ENCODE measurements around the gene LAMA5. TPM values are rescaled to one million over a fixed set of nuclear protein-coding genes. Genes with fewer than 3 reads are reported as not detected.

LAMA5 gene, protein sequence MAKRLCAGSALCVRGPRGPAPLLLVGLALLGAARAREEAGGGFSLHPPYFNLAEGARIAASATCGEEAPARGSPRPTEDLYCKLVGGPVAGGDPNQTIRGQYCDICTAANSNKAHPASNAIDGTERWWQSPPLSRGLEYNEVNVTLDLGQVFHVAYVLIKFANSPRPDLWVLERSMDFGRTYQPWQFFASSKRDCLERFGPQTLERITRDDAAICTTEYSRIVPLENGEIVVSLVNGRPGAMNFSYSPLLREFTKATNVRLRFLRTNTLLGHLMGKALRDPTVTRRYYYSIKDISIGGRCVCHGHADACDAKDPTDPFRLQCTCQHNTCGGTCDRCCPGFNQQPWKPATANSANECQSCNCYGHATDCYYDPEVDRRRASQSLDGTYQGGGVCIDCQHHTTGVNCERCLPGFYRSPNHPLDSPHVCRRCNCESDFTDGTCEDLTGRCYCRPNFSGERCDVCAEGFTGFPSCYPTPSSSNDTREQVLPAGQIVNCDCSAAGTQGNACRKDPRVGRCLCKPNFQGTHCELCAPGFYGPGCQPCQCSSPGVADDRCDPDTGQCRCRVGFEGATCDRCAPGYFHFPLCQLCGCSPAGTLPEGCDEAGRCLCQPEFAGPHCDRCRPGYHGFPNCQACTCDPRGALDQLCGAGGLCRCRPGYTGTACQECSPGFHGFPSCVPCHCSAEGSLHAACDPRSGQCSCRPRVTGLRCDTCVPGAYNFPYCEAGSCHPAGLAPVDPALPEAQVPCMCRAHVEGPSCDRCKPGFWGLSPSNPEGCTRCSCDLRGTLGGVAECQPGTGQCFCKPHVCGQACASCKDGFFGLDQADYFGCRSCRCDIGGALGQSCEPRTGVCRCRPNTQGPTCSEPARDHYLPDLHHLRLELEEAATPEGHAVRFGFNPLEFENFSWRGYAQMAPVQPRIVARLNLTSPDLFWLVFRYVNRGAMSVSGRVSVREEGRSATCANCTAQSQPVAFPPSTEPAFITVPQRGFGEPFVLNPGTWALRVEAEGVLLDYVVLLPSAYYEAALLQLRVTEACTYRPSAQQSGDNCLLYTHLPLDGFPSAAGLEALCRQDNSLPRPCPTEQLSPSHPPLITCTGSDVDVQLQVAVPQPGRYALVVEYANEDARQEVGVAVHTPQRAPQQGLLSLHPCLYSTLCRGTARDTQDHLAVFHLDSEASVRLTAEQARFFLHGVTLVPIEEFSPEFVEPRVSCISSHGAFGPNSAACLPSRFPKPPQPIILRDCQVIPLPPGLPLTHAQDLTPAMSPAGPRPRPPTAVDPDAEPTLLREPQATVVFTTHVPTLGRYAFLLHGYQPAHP (N-terminal part only)
- polyA plus RNA-seq (2013, experiment 1 of 2), result 39.1 TPM
- polyA plus RNA-seq (2013, experiment 2 of 2), result 37.2 TPM

DNA sequence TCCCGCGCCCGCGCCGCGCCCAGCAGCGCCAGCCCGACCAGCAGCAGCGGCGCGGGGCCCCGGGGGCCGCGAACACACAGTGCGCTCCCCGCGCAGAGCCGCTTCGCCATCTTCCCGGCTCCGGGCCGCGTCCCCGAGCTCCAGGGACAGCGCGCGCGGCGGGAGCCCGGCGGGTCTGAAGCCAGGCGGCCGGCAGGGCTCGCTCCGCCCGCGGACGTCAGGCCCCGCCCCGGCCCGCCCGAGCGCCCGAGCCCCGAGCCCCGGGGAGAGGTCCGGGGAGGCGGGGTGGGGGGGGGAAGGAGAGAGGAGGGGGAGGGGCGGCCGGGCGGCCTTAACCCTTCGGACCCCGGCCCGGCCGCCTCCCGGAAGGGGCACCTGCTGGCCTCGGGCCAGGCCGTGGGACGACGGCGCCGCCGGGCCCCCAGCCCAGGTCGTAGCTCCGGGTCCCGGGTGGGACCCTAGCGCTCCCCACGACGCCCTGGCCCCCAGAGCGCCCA is at the start of gene LAMA5:
Gene LAMA5 (minus strand): TSS at position 177 of the 497 bp plus-strand sequence. CDS start 67 bp downstream, at position 110.
- peaks cover 11% of the 10 kb centered on the region for H3K79me1 ChIP-seq (ENCODE audit: low read length)
- no peak within 1 kb of the TSS for H4K8ac ChIP-seq (ENCODE audit: low read depth, low read length)
- H2BK15ac ChIP-seq (replicated peaks; ENCODE audit: low read depth), result peak within 1 kb of the TSS; percentile 25
- no peak within 1 kb of the TSS for H2AK5ac ChIP-seq (ENCODE audit: low read length)
- H4K5ac ChIP-seq (ENCODE audit: low read length), result no peak within 1 kb of the TSS
- H3K4me1 ChIP-seq (ENCODE audit: control insufficient read depth, low read depth, low read length), result peaks cover 10% of the 10 kb centered on the region
- no peaks in the 10 kb centered on the region for H3K36me3 ChIP-seq (ENCODE audit: control insufficient read depth, insufficient read depth, low read length)
- WGBS (ENCODE audit: extremely low coverage, insufficient coverage, low lambda C conversion rate), result no CpG with 5 or more reads among the region's 70 CpGs
- peak within 1 kb of the TSS; percentile 41 for H2BK5ac ChIP-seq (ENCODE audit: low read length)
- peak within 1 kb of the TSS; percentile 70 for H3K4me3 ChIP-seq (ENCODE audit: low read length)
- peak within 1 kb of the TSS; percentile 82 for H3K27ac ChIP-seq (ENCODE audit: low read depth, low read length)
- peak; percentile 70 for DNase-seq
- peak within 1 kb of the TSS; percentile 88 for H3K9ac ChIP-seq (ENCODE audit: low read length)
- H3K4me2 ChIP-seq (ENCODE audit: low read length), result peak within 1 kb of the TSS; percentile 87
- peak within 1 kb of the TSS; percentile 86 for H3K4ac ChIP-seq (ENCODE audit: low read depth, low read length)
- H3K79me2 ChIP-seq (ENCODE audit: control insufficient read depth, insufficient read depth, low read length), result peaks cover 21% of the 10 kb centered on the region
- peak within 1 kb of the TSS; percentile 97 for H3K23ac ChIP-seq (ENCODE audit: low read length)
- peak within 1 kb of the TSS; percentile 51 for H2BK120ac ChIP-seq (ENCODE audit: low read depth, low read length)
- H3K27me3 ChIP-seq (ENCODE audit: insufficient read depth, low read length, poor library complexity), result no peaks in the 10 kb centered on the region
- H3K18ac ChIP-seq (ENCODE audit: low read length), result peak within 1 kb of the TSS; percentile 88
- H3K56ac ChIP-seq (ENCODE audit: low read length), result peak within 1 kb of the TSS; percentile 88

DNA sequence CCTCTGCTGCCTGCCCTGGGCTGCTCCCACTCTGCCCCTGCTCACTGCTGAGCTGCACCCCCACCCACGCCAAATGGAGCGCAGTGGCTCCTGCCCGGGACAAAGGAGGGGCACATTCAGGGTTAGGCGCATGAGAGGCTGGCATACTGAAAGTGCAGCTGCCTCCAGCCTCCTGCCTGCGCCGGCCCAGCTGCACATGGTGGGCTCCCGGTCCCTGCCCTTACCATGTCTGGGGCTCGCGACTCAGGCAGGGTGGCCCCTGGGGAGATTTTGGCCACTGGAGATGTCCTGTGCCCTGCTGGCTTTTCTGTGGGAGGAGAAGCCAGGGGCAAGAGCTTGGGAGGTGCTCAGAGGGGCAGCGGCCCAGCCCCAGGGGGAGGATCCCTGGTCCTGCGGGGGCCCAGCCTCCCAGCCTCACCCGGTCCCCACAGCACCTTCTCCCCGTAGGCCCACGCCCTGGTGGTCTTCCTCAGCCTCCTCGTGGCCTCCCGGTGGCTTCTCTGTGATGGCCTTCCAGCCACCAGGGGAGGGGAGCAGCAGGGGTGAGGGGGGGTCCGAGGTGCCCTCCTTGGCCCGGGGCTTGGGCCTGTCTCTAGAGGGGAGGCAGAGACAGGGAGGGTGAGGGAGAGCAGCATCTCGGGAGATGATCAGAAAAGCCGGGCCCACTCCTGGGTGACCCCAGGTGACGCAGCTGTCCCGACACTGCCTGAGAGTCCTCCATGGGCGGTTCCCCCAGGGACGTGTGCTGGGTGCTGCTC is 48.4 kb upstream of the LAMA5 start:
- no peak overlapping the region for H3K4me3 ChIP-seq (ENCODE audit: low read length)
- no peak overlapping the region for H2BK5ac ChIP-seq (ENCODE audit: low read length)
- H3K18ac ChIP-seq (ENCODE audit: low read length), result no peak overlapping the region
- H3K27me3 ChIP-seq (ENCODE audit: insufficient read depth, low read length, poor library complexity), result no peaks in the 10 kb centered on the region
- H2BK120ac ChIP-seq (ENCODE audit: low read depth, low read length), result no peak overlapping the region
- no peak overlapping the region for H3K4me2 ChIP-seq (ENCODE audit: low read length)
- H3K27ac ChIP-seq (ENCODE audit: low read depth, low read length), result no peak overlapping the region
- H3K36me3 ChIP-seq (ENCODE audit: control insufficient read depth, insufficient read depth, low read length), result no peaks in the 10 kb centered on the region
- H3K9ac ChIP-seq (ENCODE audit: low read length), result no peak overlapping the region
- H2AK5ac ChIP-seq (ENCODE audit: low read length), result no peak overlapping the region
- H3K56ac ChIP-seq (ENCODE audit: low read length), result no peak overlapping the region
- no peak overlapping the region for H4K8ac ChIP-seq (ENCODE audit: low read depth, low read length)
- H4K5ac ChIP-seq (ENCODE audit: low read length), result no peak overlapping the region
- no peaks in the 10 kb centered on the region for H3K4me1 ChIP-seq (ENCODE audit: control insufficient read depth, low read depth, low read length)
- no peaks in the 10 kb centered on the region for H3K79me2 ChIP-seq (ENCODE audit: control insufficient read depth, insufficient read depth, low read length)
- no peak overlapping the region for H2BK15ac ChIP-seq (replicated peaks; ENCODE audit: low read depth)
- WGBS (ENCODE audit: extremely low coverage, insufficient coverage, low lambda C conversion rate), result no CpG with 5 or more reads among the region's 24 CpGs
- no peak for DNase-seq
- H3K4ac ChIP-seq (ENCODE audit: low read depth, low read length), result no peak overlapping the region
- no peaks in the 10 kb centered on the region for H3K79me1 ChIP-seq (ENCODE audit: low read length)
- no peak overlapping the region for H3K23ac ChIP-seq (ENCODE audit: low read length)

DNA sequence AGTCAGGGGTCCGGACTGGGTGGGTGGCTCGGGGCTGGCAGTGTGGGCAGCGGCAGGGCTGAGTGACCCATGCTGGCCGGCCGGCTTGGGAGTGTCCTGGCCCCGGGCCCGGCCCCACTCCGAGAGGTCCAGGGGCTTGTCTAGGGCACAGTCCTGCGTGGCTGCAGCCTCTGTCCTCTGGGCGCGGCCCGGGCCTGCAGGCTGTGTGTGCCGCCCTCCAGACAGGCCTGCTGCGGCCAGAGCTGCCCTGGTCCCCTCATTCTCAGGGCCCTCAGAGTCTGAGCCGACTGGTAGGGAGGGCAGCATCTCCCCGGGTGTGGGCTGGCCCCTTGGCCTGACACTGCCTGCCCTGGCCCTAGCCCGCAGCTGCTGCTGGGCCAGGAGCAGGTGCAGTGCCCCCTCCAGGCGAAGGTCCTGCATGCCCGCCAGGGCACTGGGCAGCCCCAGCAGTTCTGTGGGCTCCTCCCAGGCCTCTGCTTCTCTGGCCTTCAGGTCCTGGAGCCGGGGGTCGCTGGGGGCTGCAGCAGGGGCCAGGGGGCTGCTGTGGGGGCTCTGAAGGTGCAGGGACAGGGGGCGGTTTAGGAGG is 46.9 kb upstream of the LAMA5 start:
- H3K4ac ChIP-seq (ENCODE audit: low read depth, low read length), result no peak overlapping the region
- H2BK5ac ChIP-seq (ENCODE audit: low read length), result no peak overlapping the region
- H3K36me3 ChIP-seq (ENCODE audit: control insufficient read depth, insufficient read depth, low read length), result no peaks in the 10 kb centered on the region
- no peak overlapping the region for H3K23ac ChIP-seq (ENCODE audit: low read length)
- H3K27me3 ChIP-seq (ENCODE audit: insufficient read depth, low read length, poor library complexity), result no peaks in the 10 kb centered on the region
- no peak overlapping the region for H3K4me3 ChIP-seq (ENCODE audit: low read length)
- H2AK5ac ChIP-seq (ENCODE audit: low read length), result no peak overlapping the region
- no peak for DNase-seq
- H4K8ac ChIP-seq (ENCODE audit: low read depth, low read length), result no peak overlapping the region
- H2BK15ac ChIP-seq (replicated peaks; ENCODE audit: low read depth), result no peak overlapping the region
- H3K4me2 ChIP-seq (ENCODE audit: low read length), result no peak overlapping the region
- H3K18ac ChIP-seq (ENCODE audit: low read length), result no peak overlapping the region
- H2BK120ac ChIP-seq (ENCODE audit: low read depth, low read length), result no peak overlapping the region
- no peaks in the 10 kb centered on the region for H3K79me2 ChIP-seq (ENCODE audit: control insufficient read depth, insufficient read depth, low read length)
- no peak overlapping the region for H3K27ac ChIP-seq (ENCODE audit: low read depth, low read length)
- no peaks in the 10 kb centered on the region for H3K4me1 ChIP-seq (ENCODE audit: control insufficient read depth, low read depth, low read length)
- no CpG with 5 or more reads among the region's 22 CpGs for WGBS (ENCODE audit: extremely low coverage, insufficient coverage, low lambda C conversion rate)
- H3K56ac ChIP-seq (ENCODE audit: low read length), result no peak overlapping the region
- no peaks in the 10 kb centered on the region for H3K79me1 ChIP-seq (ENCODE audit: low read length)
- H4K5ac ChIP-seq (ENCODE audit: low read length), result no peak overlapping the region
- no peak overlapping the region for H3K9ac ChIP-seq (ENCODE audit: low read length)

DNA sequence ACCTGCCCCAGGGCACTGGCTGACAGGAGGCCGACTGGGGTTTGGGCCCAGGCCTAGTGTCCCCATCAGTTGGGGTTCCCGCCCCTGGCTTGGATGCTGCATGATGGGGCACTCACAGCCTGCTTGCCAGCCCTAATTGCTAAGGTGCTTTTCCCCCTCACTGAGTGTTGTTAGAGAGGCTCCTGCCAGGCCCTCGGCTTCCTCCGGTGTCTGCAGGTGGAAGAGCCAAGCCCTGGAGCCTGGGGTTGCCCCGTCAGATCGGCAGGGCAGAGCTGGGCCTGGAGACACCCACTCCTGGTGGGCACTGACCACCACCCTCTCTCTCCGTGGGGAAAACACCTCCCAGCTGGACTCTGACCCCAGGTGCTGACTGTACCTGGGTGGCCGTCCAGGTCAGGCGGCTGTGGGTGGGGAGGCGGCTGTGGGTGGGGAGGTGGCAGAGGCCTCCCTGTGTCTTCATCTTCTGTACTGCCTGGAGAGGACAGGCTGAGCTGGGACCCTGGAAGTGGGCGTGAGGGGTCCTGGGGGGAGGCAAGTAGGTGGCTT is 46.0 kb upstream of the LAMA5 start:
- H3K79me2 ChIP-seq (ENCODE audit: control insufficient read depth, insufficient read depth, low read length), result no peaks in the 10 kb centered on the region
- no peak overlapping the region for H3K27ac ChIP-seq (ENCODE audit: low read depth, low read length)
- DNase-seq, result no peak
- H2BK15ac ChIP-seq (replicated peaks; ENCODE audit: low read depth), result no peak overlapping the region
- H4K5ac ChIP-seq (ENCODE audit: low read length), result no peak overlapping the region
- no peak overlapping the region for H4K8ac ChIP-seq (ENCODE audit: low read depth, low read length)
- H3K36me3 ChIP-seq (ENCODE audit: control insufficient read depth, insufficient read depth, low read length), result no peaks in the 10 kb centered on the region
- H3K4me2 ChIP-seq (ENCODE audit: low read length), result no peak overlapping the region
- no peaks in the 10 kb centered on the region for H3K27me3 ChIP-seq (ENCODE audit: insufficient read depth, low read length, poor library complexity)
- no peak overlapping the region for H2AK5ac ChIP-seq (ENCODE audit: low read length)
- H3K4ac ChIP-seq (ENCODE audit: low read depth, low read length), result no peak overlapping the region
- H2BK120ac ChIP-seq (ENCODE audit: low read depth, low read length), result no peak overlapping the region
- H3K23ac ChIP-seq (ENCODE audit: low read length), result no peak overlapping the region
- H3K4me1 ChIP-seq (ENCODE audit: control insufficient read depth, low read depth, low read length), result no peaks in the 10 kb centered on the region
- no CpG with 5 or more reads among the region's 11 CpGs for WGBS (ENCODE audit: extremely low coverage, insufficient coverage, low lambda C conversion rate)
- no peak overlapping the region for H3K4me3 ChIP-seq (ENCODE audit: low read length)
- H3K79me1 ChIP-seq (ENCODE audit: low read length), result no peaks in the 10 kb centered on the region
- H3K18ac ChIP-seq (ENCODE audit: low read length), result no peak overlapping the region
- no peak overlapping the region for H3K9ac ChIP-seq (ENCODE audit: low read length)
- H2BK5ac ChIP-seq (ENCODE audit: low read length), result no peak overlapping the region
- H3K56ac ChIP-seq (ENCODE audit: low read length), result no peak overlapping the region
